HCT116 (cell line): Measurements from ENCODE around the gene GRIN3A. TPM values are rescaled to one million over a fixed set of nuclear protein-coding genes. Genes with fewer than 3 reads are reported as not detected.

ENCODE experiments used
- ATAC-seq: fragments of 200-7000 bp; cut with Tn5 transposase; 2 replicates; pipeline ENCODE4 v1.9.1; 2020; ENCODE audit warnings: mild to moderate bottlenecking, moderate library complexity
- BruUV-seq: library from RNA; stranded (reverse); fragments of 400-500 nt; replicated peaks from 2 replicates; lab custom pipeline; 2021; lab: Mats Ljungman, UMichigan
- CTCF ChIA-PET: fragments of 300-600 bp; sonication (Branson Sonifier 250); formaldehyde crosslinking; loops from one replicate; lab custom pipeline; 2021; ENCODE audit warnings: antibody characterized with exemption; lab: Charles Lee
- POLR2A ChIA-PET: fragments of 300-600, 350-600 bp; sonication (Branson Sonifier 250); formaldehyde crosslinking; loops from one replicate; lab custom pipeline; 2021; ENCODE audit warnings: antibody characterized with exemption; lab: Charles Lee
- RAD21 ChIA-PET, 2 experiments: fragments of 300-600 bp; sonication (Branson Sonifier 250); formaldehyde crosslinking; loops; one replicate each; lab custom pipeline; 2023; ENCODE audit warnings: low total read pairs in 2 of 2; ENCODE audit not compliant: uncharacterized antibody in 2 of 2, unreplicated experiment in 2 of 2, low non-redundant PET in 1 of 2; lab: Charles Lee
- DNase-seq: peaks from one replicate; pipeline ENCODE4 v3.0.0-alpha.2; 2010; ENCODE audit warnings: low read depth, low spot score
- H2AFZ ChIP-seq: fragments of 200-600 bp; shearing (Covaris generic), sonication (generic); 2 replicates; pipeline ENCODE4 v1.6.1; 2017; ENCODE audit warnings: low read depth, mixed run types, mixed read lengths, antibody characterized with exemption, low read length; ENCODE audit not compliant: poor library complexity, severe bottlenecking
- H3K27ac ChIP-seq: 2 replicates; pipeline ENCODE4 v1.5.1; 2012; ENCODE audit warnings: low read depth, low read length
- H3K27me3 ChIP-seq: fragments of 200-600 bp; sonication (generic); 2 replicates; pipeline ENCODE4 v1.6.1; 2016; ENCODE audit warnings: mixed run types, low read length, mixed read lengths; ENCODE audit not compliant: insufficient read depth
- H3K36me3 ChIP-seq, 2 experiments: fragments of 200-500 bp in 1 of 2; fragments of 200-600 bp in 1 of 2; sonication (Bioruptor generic) in 1 of 2; sonication (generic) in 1 of 2; 2 replicates each; pipeline versions ENCODE4 v1.5.1 to v1.6.1; 2014 to 2016; ENCODE audit warnings: low read length in 2 of 2, inconsistent platforms in 1 of 2, mixed read lengths in 1 of 2, mixed run types in 1 of 2; ENCODE audit not compliant: insufficient read depth in 2 of 2, control insufficient read depth in 1 of 2
- H3K4me1 ChIP-seq, 2 experiments: fragments of 200-600 bp in 1 of 2; sonication (generic) in 1 of 2; 2 replicates each; pipeline versions ENCODE4 v1.5.1 to v1.6.1; 2012 to 2017; ENCODE audit warnings: low read length in 2 of 2, inconsistent platforms in 1 of 2, mild to moderate bottlenecking in 1 of 2, mixed read lengths in 1 of 2, mixed run types in 1 of 2, moderate library complexity in 1 of 2; ENCODE audit not compliant: insufficient read depth in 2 of 2, control insufficient read depth in 1 of 2
- H3K4me2 ChIP-seq: fragments of 200-600 bp; sonication (generic); 2 replicates; pipeline ENCODE4 v1.6.1; 2017; ENCODE audit warnings: mixed run types, low read length, mixed read lengths
- H3K4me3 ChIP-seq, 2 experiments: fragments of 200-600 bp in 1 of 2; sonication (generic) in 1 of 2; replicated peaks in 1 of 2; 2 replicates each; pipeline ENCODE4 v1.5.1; 2011 to 2016; ENCODE audit warnings: low read length in 2 of 2, control low read depth in 1 of 2, low read depth in 1 of 2, mild to moderate bottlenecking in 1 of 2, mixed read lengths in 1 of 2, mixed run types in 1 of 2
- H3K79me2 ChIP-seq: fragments of 200-600 bp; sonication (generic); 2 replicates; pipeline ENCODE4 v1.6.1; 2017; ENCODE audit warnings: mild to moderate bottlenecking, mixed run types, low read length, moderate library complexity, mixed read lengths; ENCODE audit not compliant: insufficient read depth
- H3K9ac ChIP-seq: fragments of 200-600 bp; sonication (generic); 2 replicates; pipeline ENCODE4 v1.6.1; 2016; ENCODE audit warnings: low read length, mixed read lengths
- H3K9me2 ChIP-seq: fragments of 200-600 bp; sonication (generic), shearing (Covaris generic); 2 replicates; pipeline ENCODE4 v1.6.1; 2017; ENCODE audit warnings: mixed run types, mild to moderate bottlenecking, moderate library complexity; ENCODE audit not compliant: insufficient read depth
- H3K9me3 ChIP-seq, 2 experiments: fragments of 200-500 bp in 1 of 2; fragments of 200-600 bp in 1 of 2; sonication (Bioruptor generic) in 1 of 2; sonication (generic) in 1 of 2; 2 replicates each; pipeline ENCODE4 v1.6.1; 2014 to 2017; ENCODE audit warnings: low read length in 2 of 2, mixed read lengths in 2 of 2, inconsistent platforms in 1 of 2, low read depth in 1 of 2, mild to moderate bottlenecking in 1 of 2, mixed run types in 1 of 2, moderate library complexity in 1 of 2; ENCODE audit not compliant: control insufficient read depth in 1 of 2, insufficient read depth in 1 of 2
- H4K20me1 ChIP-seq: fragments of 200-600 bp; sonication (generic), shearing (Covaris generic); 2 replicates; pipeline ENCODE4 v1.6.1; 2017; ENCODE audit warnings: mixed run types, mild to moderate bottlenecking, moderate library complexity; ENCODE audit not compliant: insufficient read depth
- ATF3 ChIP-seq: IDR thresholded peaks from 2 replicates; pipeline ENCODE4 v1.6.1; 2012
- CEBPB ChIP-seq: IDR thresholded peaks from 2 replicates; pipeline ENCODE4 v1.6.1; 2012; ENCODE audit warnings: low read depth
- EGR1 ChIP-seq: IDR thresholded peaks from 2 replicates; pipeline ENCODE4 v1.6.1; 2012; ENCODE audit warnings: low read depth
- EZH2phosphoT487 ChIP-seq: fragments of 200-600 bp; IDR thresholded peaks from 2 replicates; pipeline ENCODE4 v1.6.1; 2018; ENCODE audit warnings: antibody characterized with exemption, borderline replicate concordance
- JUND ChIP-seq: IDR thresholded peaks from 2 replicates; pipeline ENCODE4 v1.6.1; 2012
- POLR2A ChIP-seq: IDR thresholded peaks from 2 replicates; pipeline ENCODE4 v1.7.0; 2011; ENCODE audit warnings: borderline replicate concordance; ENCODE audit not compliant: insufficient read depth, insufficient read length; ENCODE audit errors: extremely low read depth
- RAD21 ChIP-seq: IDR thresholded peaks from 2 replicates; pipeline ENCODE4 v1.6.1; 2012; ENCODE audit warnings: low read depth, mild to moderate bottlenecking
- SIN3A ChIP-seq: IDR thresholded peaks from 2 replicates; pipeline ENCODE4 v1.6.1; 2012; ENCODE audit warnings: low read depth
- SRF ChIP-seq: IDR thresholded peaks from 2 replicates; pipeline ENCODE4 v1.6.1; 2012; ENCODE audit warnings: low read depth
- TCF7L2 ChIP-seq: IDR thresholded peaks from 2 replicates; pipeline ENCODE4 v1.7.0; 2011; ENCODE audit warnings: borderline replicate concordance, inconsistent platforms; ENCODE audit not compliant: insufficient read depth, insufficient read length; ENCODE audit errors: extremely low read depth
- YY1 ChIP-seq: IDR thresholded peaks from 2 replicates; pipeline ENCODE4 v1.6.1; 2011; ENCODE audit warnings: low read length, low read depth, moderate library complexity, mild to moderate bottlenecking; ENCODE audit not compliant: insufficient replicate concordance; ENCODE audit errors: extremely low read depth
- ZBTB33 ChIP-seq: IDR thresholded peaks from 2 replicates; pipeline ENCODE4 v1.6.1; 2011; ENCODE audit warnings: mild to moderate bottlenecking, low read length, moderate library complexity; ENCODE audit not compliant: insufficient replicate concordance; ENCODE audit errors: extremely low read depth
- intact Hi-C: fragments of 100-400 bp; cut with micrococcal nuclease; formaldehyde crosslinking; loops from 2 replicates; pipeline ENCODE4 v1.10.0; 2022
- total RNA-seq: library from RNA; stranded (reverse); gene quantifications from one replicate; pipeline ENCODE4 v1.2.1, GENCODE V29; 2021; ENCODE audit not compliant: unreplicated experiment

The GRIN3A gene
- total RNA-seq, 1 experiment from 2014 or later, result not detected

- no peaks in the 10 kb centered on the region for H3K4me1 ChIP-seq
- H3K9ac ChIP-seq, result no peak overlapping the region
- H3K9me3 ChIP-seq, result no peaks in the 10 kb centered on the region
- ATAC-seq, result no peak
- RAD21 ChIA-PET, result no interaction called here
- no peak overlapping the region for H3K27ac ChIP-seq
- no peak overlapping the region for H3K4me3 ChIP-seq
- no peaks in the 10 kb centered on the region for H3K9me2 ChIP-seq
- no peaks in the 10 kb centered on the region for H4K20me1 ChIP-seq
- CTCF ChIA-PET, result no interaction called here
- H3K79me2 ChIP-seq, result no peaks in the 10 kb centered on the region
- TF ChIP-seq YY1 (no peak), TCF7L2 (no peak), ZBTB33 (no peak)
- TF ChIP-seq, all 23 proteins: peak for 0
- peaks cover 5% of the 10 kb centered on the region; the same call in 1 of the 2 replicates for H3K27me3 ChIP-seq
- POLR2A ChIA-PET, result no interaction called here
- H2AFZ ChIP-seq, result no peak overlapping the region
- no peak overlapping the region for H3K4me2 ChIP-seq
- no peaks in the 10 kb centered on the region for H3K36me3 ChIP-seq
- no peak for DNase-seq
- intact Hi-C loops, result no loop called here
- no TSS peak for BruUV-seq
These were observed 512 bp downstream of the GRIN3A start for GRCh38 chr9:101737705-101738565.

GRCh38 chr9:101737165-101737704 lies 1.2 kb downstream of the GRIN3A start:
- Histone ChIP-seq H2AFZ (no peak overlapping the region), H3K9me2 (no peaks in the 10 kb centered on the region), H3K79me2 (no peaks in the 10 kb centered on the region), H3K27me3 (peaks cover 5% of the 10 kb centered on the region; the same call in 1 of the 2 replicates), H4K20me1 (no peaks in the 10 kb centered on the region), H3K36me3 (no peaks in the 10 kb centered on the region), H3K4me3 (no peak overlapping the region), H3K4me2 (no peak overlapping the region), H3K4me1 (no peaks in the 10 kb centered on the region), H3K9ac (no peak overlapping the region), H3K9me3 (no peaks in the 10 kb centered on the region), H3K27ac (no peak overlapping the region)
- no peak for DNase-seq
- intact Hi-C loops, result no loop called here
- no peak for ATAC-seq
- CTCF ChIA-PET, result no interaction called here
- RAD21 ChIA-PET, result no interaction called here
- TF ChIP-seq CEBPB (no peak), SIN3A (no peak), POLR2A (no peak), SRF (no peak), JUND (no peak), ATF3 (no peak), EZH2phosphoT487 (no peak), YY1 (no peak), RAD21 (no peak), EGR1 (no peak)
- no TSS peak for BruUV-seq
- POLR2A ChIA-PET, result no interaction called here
